ENCODE measurements around the gene CD19. TPM values are rescaled to one million over a fixed set of nuclear protein-coding genes. Genes with fewer than 3 reads are reported as not detected.
"Not testable (repeated sequence)": the region's sequence is repeated elsewhere in the genome, so short reads cannot be mapped to it uniquely, and the experiment has no call there.

CD19 gene
- total and polyA plus RNA-seq, 12 donors = 0.06 to 0.19 TPM; not detected in 10

DNA sequence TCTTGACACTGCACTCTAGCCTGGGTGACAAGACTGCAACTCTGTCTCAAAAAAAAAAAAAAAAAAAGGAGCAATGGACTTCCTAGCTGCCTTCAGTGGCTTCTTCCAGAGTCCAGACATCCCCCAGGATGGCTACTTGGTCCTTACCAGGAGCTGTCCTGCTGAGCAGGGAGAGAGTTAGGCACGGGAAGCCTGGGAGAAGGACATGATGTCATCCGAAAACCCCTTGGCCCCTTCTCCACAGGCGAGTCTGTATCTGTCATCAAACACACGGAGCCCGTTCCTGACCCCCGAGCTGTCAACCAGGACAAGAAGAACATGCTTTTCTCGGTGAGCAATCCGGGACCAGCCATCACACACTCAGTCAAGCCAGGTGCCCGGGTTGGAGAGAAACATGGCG, 44.8 kb upstream of the CD19 start:
- Histone ChIP-seq H3K4me1 (no peaks in the 10 kb centered on the region), H3K36me3 (no peaks in the 10 kb centered on the region), H3K4me3 (no peak overlapping the region), H3K9me3 (no peaks in the 10 kb centered on the region), H3K27me3 (peaks cover 0 to 11% (median 5%) of the 10 kb centered on the region in 7 donors), H3K27ac (no peak overlapping the region)
- DNase-seq (no peak), ATAC-seq (no peak)
- intact Hi-C loops (cut with DNase I) = no loop called here
- 41 to 51% methylated on average over 10 of the region's 10 CpGs for WGBS, 2 donors
- TF ChIP-seq, protein P1, sequence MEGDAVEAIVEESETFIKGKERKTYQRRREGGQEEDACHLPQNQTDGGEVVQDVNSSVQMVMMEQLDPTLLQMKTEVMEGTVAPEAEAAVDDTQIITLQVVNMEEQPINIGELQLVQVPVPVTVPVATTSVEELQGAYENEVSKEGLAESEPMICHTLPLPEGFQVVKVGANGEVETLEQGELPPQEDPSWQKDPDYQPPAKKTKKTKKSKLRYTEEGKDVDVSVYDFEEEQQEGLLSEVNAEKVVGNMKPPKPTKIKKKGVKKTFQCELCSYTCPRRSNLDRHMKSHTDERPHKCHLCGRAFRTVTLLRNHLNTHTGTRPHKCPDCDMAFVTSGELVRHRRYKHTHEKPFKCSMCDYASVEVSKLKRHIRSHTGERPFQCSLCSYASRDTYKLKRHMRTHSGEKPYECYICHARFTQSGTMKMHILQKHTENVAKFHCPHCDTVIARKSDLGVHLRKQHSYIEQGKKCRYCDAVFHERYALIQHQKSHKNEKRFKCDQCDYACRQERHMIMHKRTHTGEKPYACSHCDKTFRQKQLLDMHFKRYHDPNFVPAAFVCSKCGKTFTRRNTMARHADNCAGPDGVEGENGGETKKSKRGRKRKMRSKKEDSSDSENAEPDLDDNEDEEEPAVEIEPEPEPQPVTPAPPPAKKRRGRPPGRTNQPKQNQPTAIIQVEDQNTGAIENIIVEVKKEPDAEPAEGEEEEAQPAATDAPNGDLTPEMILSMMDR (IDR thresholded peaks at IDR 0.05) = no peak

GRCh38 chr16:28890355-28890754, 41.4 kb upstream of the CD19 start:
- intact Hi-C loops (cut with DNase I); H3K4me1 ChIP-seq; H3K27ac ChIP-seq; ATAC-seq; H3K27me3 ChIP-seq; H3K36me3 ChIP-seq; H3K4me3 ChIP-seq; DNase-seq; H3K9me3 ChIP-seq: not testable (repeated sequence)
- 97% methylated on average over 5 of the region's 5 CpGs for WGBS, 2 donors

GRCh38 chr16:28891964-28892890, 39.5 kb upstream of the CD19 start:
- intact Hi-C loops (cut with DNase I) = no loop called here
- Histone ChIP-seq H3K36me3 (peaks cover 0 to 3% (median 0%) of the 10 kb centered on the region in 9 donors), H3K4me1 (no peaks in the 10 kb centered on the region), H3K27me3 (no peaks in the 10 kb centered on the region), H3K4me3 (no peak overlapping the region), H3K9me3 (no peaks in the 10 kb centered on the region), H3K27ac (no peak overlapping the region)
- WGBS, 2 donors = 73 to 75% methylated on average over 14 of the region's 14 CpGs
- no peak for ATAC-seq
- TF ChIP-seq, protein P1 (IDR thresholded peaks at IDR 0.05) = no peak
- no peak for DNase-seq

- Histone ChIP-seq H3K36me3 (peaks cover 0 to 7% (median 0%) of the 10 kb centered on the region in 9 donors), H3K9me3 (no peaks in the 10 kb centered on the region), H3K4me1 (no peaks in the 10 kb centered on the region), H3K4me3 (no peak overlapping the region), H3K27ac (no peak overlapping the region), H3K27me3 (no peaks in the 10 kb centered on the region)
- TF ChIP-seq, protein P1 (IDR thresholded peaks at IDR 0.05) = no peak
- intact Hi-C loops (cut with DNase I) = no loop called here
- WGBS, 2 donors = 91 to 95% methylated on average over 4 of the region's 4 CpGs
- no peak for ATAC-seq
- DNase-seq = no peak
Observed at GRCh38 chr16:28893291-28893690, 38.5 kb upstream of the CD19 start.

- Histone ChIP-seq H3K27me3 (no peaks in the 10 kb centered on the region), H3K27ac (no peak overlapping the region), H3K4me1 (no peaks in the 10 kb centered on the region), H3K9me3 (no peaks in the 10 kb centered on the region), H3K36me3 (peaks cover 0 to 12% (median 0%) of the 10 kb centered on the region in 9 donors), H3K4me3 (no peak overlapping the region)
- WGBS, 2 donors = 91 to 94% methylated on average over 4 of the region's 4 CpGs
- TF ChIP-seq, protein P1 (IDR thresholded peaks at IDR 0.05) = no peak
- DNase-seq = no peak
- no peak for ATAC-seq
- intact Hi-C loops (cut with DNase I) = no loop called here
Observed at GRCh38 chr16:28895609-28896008, 36.2 kb upstream of the CD19 start.
